H9 (cell line): Measurements from ENCODE around the gene MKNK2. TPM values are rescaled to one million over a fixed set of nuclear protein-coding genes. Genes with fewer than 3 reads are reported as not detected.

ENCODE experiments used
- DNase-seq: peaks from one replicate; pipeline ENCODE4 v3.0.0-alpha.2; 2017
- H2AFZ ChIP-seq: one replicate; pipeline ENCODE4 v1.6.1; 2013; ENCODE audit warnings: mild to moderate bottlenecking, low read length, control low read depth, moderate library complexity
- H2AK5ac ChIP-seq: 2 replicates; pipeline ENCODE4 v1.6.1; 2013; ENCODE audit warnings: low read length, control low read depth, mixed read lengths; ENCODE audit not compliant: insufficient read length
- H2BK120ac ChIP-seq: one replicate; pipeline ENCODE4 v1.6.1; 2013; ENCODE audit warnings: low read depth, mild to moderate bottlenecking, low read length, control low read depth, inconsistent platforms; ENCODE audit not compliant: poor library complexity, severe bottlenecking
- H2BK12ac ChIP-seq: 2 replicates; pipeline ENCODE4 v1.6.1; 2013; ENCODE audit warnings: low read length, control low read depth, mixed read lengths, low read depth; ENCODE audit not compliant: insufficient read length
- H2BK15ac ChIP-seq: 2 replicates; pipeline ENCODE4 v1.6.1; 2013; ENCODE audit warnings: low read depth, low read length, control low read depth
- H2BK20ac ChIP-seq: one replicate; pipeline ENCODE4 v1.6.1; 2013; ENCODE audit warnings: low read depth, mild to moderate bottlenecking, low read length, control low read depth, inconsistent platforms; ENCODE audit not compliant: poor library complexity, severe bottlenecking
- H2BK5ac ChIP-seq: 2 replicates; pipeline ENCODE4 v1.6.1; 2013; ENCODE audit warnings: low read length, control low read depth, mixed read lengths; ENCODE audit not compliant: insufficient read length
- H3K14ac ChIP-seq: 2 replicates; pipeline ENCODE4 v1.6.1; 2013; ENCODE audit warnings: low read length, control low read depth; ENCODE audit not compliant: insufficient read depth
- H3K18ac ChIP-seq: 2 replicates; pipeline ENCODE4 v1.6.1; 2013; ENCODE audit warnings: low read depth, mild to moderate bottlenecking, mixed read lengths, low read length, control low read depth; ENCODE audit not compliant: insufficient read length
- H3K23ac ChIP-seq: 2 replicates; pipeline ENCODE4 v1.6.1; 2013; ENCODE audit warnings: low read length, control low read depth, mixed read lengths, low read depth; ENCODE audit not compliant: insufficient read length
- H3K23me2 ChIP-seq: 2 replicates; pipeline ENCODE4 v1.6.1; 2013; ENCODE audit warnings: low read depth, mild to moderate bottlenecking, mixed read lengths, low read length, control low read depth; ENCODE audit not compliant: insufficient read length, poor library complexity, severe bottlenecking
- H3K27ac ChIP-seq: 2 replicates; pipeline ENCODE4 v1.5.1; 2013; ENCODE audit warnings: low read length, control low read depth, mixed read lengths, low read depth; ENCODE audit not compliant: insufficient read length
- H3K27me3 ChIP-seq: 2 replicates; pipeline ENCODE4 v1.6.1; 2013; ENCODE audit warnings: low read length, control low read depth, inconsistent platforms; ENCODE audit not compliant: insufficient read depth
- H3K4ac ChIP-seq: 2 replicates; pipeline ENCODE4 v1.6.1; 2013; ENCODE audit warnings: low read depth, mild to moderate bottlenecking, control low read depth, inconsistent platforms, low read length, moderate library complexity
- H3K4me1 ChIP-seq: 2 replicates; pipeline ENCODE4 v1.6.1; 2013; ENCODE audit warnings: low read length, control low read depth, inconsistent platforms; ENCODE audit not compliant: insufficient read depth
- H3K4me2 ChIP-seq: 2 replicates; pipeline ENCODE4 v1.6.1; 2013; ENCODE audit warnings: low read length, control low read depth, mixed read lengths; ENCODE audit not compliant: insufficient read length, insufficient read depth
- H3K56ac ChIP-seq: 2 replicates; pipeline ENCODE4 v1.6.1; 2013; ENCODE audit warnings: low read depth, mild to moderate bottlenecking, mixed read lengths, low read length, control low read depth; ENCODE audit not compliant: insufficient read length
- H3K79me1 ChIP-seq: 2 replicates; pipeline ENCODE4 v1.6.1; 2013; ENCODE audit warnings: low read depth, mild to moderate bottlenecking, moderate library complexity, low read length, control low read depth, inconsistent platforms; ENCODE audit not compliant: insufficient read depth, poor library complexity, severe bottlenecking
- H3K79me2 ChIP-seq: 2 replicates; pipeline ENCODE4 v1.6.1; 2013; ENCODE audit warnings: low read length, control low read depth, inconsistent platforms; ENCODE audit not compliant: insufficient read depth
- H3K9ac ChIP-seq: 2 replicates; pipeline ENCODE4 v1.6.1; 2013; ENCODE audit warnings: low read length, control low read depth, mixed read lengths; ENCODE audit not compliant: insufficient read length; ENCODE audit errors: extremely low read depth
- H3K9me3 ChIP-seq: one replicate; pipeline ENCODE4 v1.6.1; 2013; ENCODE audit warnings: low read depth, low read length, inconsistent platforms; ENCODE audit not compliant: control insufficient read depth
- H3T11ph ChIP-seq: one replicate; pipeline ENCODE4 v1.6.1; 2013; ENCODE audit warnings: mild to moderate bottlenecking, low read length, control low read depth, inconsistent platforms
- H4K20me1 ChIP-seq: one replicate; pipeline ENCODE4 v1.6.1; 2013; ENCODE audit not compliant: control insufficient read depth, insufficient read length, insufficient read depth
- H4K5ac ChIP-seq: 2 replicates; pipeline ENCODE4 v1.6.1; 2013; ENCODE audit warnings: low read depth, mild to moderate bottlenecking, mixed read lengths, low read length, control low read depth; ENCODE audit not compliant: insufficient read length
- H4K8ac ChIP-seq: replicated peaks from 2 replicates; pipeline ENCODE4 v1.6.1; 2013; ENCODE audit warnings: low read length, control low read depth, mixed read lengths, low read depth; ENCODE audit not compliant: insufficient read length
- H4K91ac ChIP-seq: 2 replicates; pipeline ENCODE4 v1.6.1; 2013; ENCODE audit warnings: low read depth, mild to moderate bottlenecking, moderate library complexity, mixed read lengths, low read length, control low read depth; ENCODE audit not compliant: insufficient read length
- H3K27ac Mint-ChIP-seq, 3 experiments: 2 replicates in 2 of 3; 3 replicates in 1 of 3; pipeline ENCODE4 v1.8.0; 2020 to 2021; ENCODE audit warnings: mixed read lengths in 3 of 3, mild to moderate bottlenecking in 1 of 3, moderate library complexity in 1 of 3
- H3K27me3 Mint-ChIP-seq: 2 replicates; pipeline ENCODE4 v1.8.0; 2021; ENCODE audit warnings: low read depth, mild to moderate bottlenecking, moderate library complexity, mixed read lengths
- H3K36me3 Mint-ChIP-seq, 3 experiments: 2 replicates in 2 of 3; 3 replicates in 1 of 3; pipeline ENCODE4 v1.8.0; 2020 to 2021; ENCODE audit warnings: low read depth in 3 of 3, mixed read lengths in 3 of 3; ENCODE audit not compliant: insufficient read depth in 1 of 3
- H3K4me1 Mint-ChIP-seq, 2 experiments: 2 replicates each; pipeline ENCODE4 v1.8.0; 2020; ENCODE audit warnings: mixed read lengths in 2 of 2
- H3K4me3 Mint-ChIP-seq, 2 experiments: 2 replicates in 1 of 2; 3 replicates in 1 of 2; pipeline ENCODE4 v1.8.0; 2020 to 2021; ENCODE audit warnings: mild to moderate bottlenecking in 2 of 2, mixed read lengths in 2 of 2, moderate library complexity in 1 of 2
- H3K9me3 Mint-ChIP-seq, 2 experiments: 2 replicates in 1 of 2; 3 replicates in 1 of 2; pipeline ENCODE4 v1.8.0; 2020; ENCODE audit warnings: mild to moderate bottlenecking in 2 of 2, mixed read lengths in 2 of 2, moderate library complexity in 1 of 2
- CTCF ChIP-seq: fragments of 200-600 bp; sonication (generic); conservative IDR thresholded peaks from 3 replicates; pipeline ENCODE4 v1.8.0; 2021; ENCODE audit warnings: antibody characterized with exemption, mild to moderate bottlenecking
- WGBS: extraction: QIAGEN DNeasy Blood & Tissue Kit; methylation state at CpG from one replicate; pipeline ENCODE4 v1.1.7; 2013; ENCODE audit warnings: missing lambda C conversion rate, low lambda C conversion rate, mixed read lengths; ENCODE audit not compliant: insufficient read length; ENCODE audit errors: extremely low coverage; 5-methylcytosine and 5-hydroxymethylcytosine counted together
- total RNA-seq: library from RNA; stranded (reverse); gene quantifications from 2 replicates; pipeline ENCODE4 v1.2.1, GENCODE V29; 2021

MKNK2 gene
- total RNA-seq, 1 experiment from 2014 or later: 153 TPM

- Histone ChIP-seq H2BK5ac (no peak overlapping the region), H2AK5ac (no peak overlapping the region), H3K79me2 (peaks cover 11% of the 10 kb centered on the region; the same call in 1 of the 2 replicates), H2AFZ (no peak overlapping the region), H2BK12ac (no peak overlapping the region), H3K23me2 (peaks cover 9% of the 10 kb centered on the region), H3K23ac (no peak overlapping the region), H4K20me1 (peaks cover 2% of the 10 kb centered on the region), H3K56ac (no peak overlapping the region), H3K18ac (no peak overlapping the region), H3T11ph (no peak overlapping the region), H3K4ac (no peak overlapping the region), H3K27me3 (no peaks in the 10 kb centered on the region), H3K27ac (no peak overlapping the region), H3K9me3 (no peaks in the 10 kb centered on the region), H2BK120ac (no peak overlapping the region), H3K4me1 (no peaks in the 10 kb centered on the region), H3K79me1 (peaks cover 3% of the 10 kb centered on the region), H4K5ac (no peak overlapping the region), H3K14ac (no peak overlapping the region), H2BK15ac (no peak overlapping the region), H2BK20ac (no peak overlapping the region), H3K9ac (no peak overlapping the region), H4K8ac (no peak overlapping the region), H4K91ac (no peak overlapping the region), H3K4me2 (no peak overlapping the region)
- H3K4me3 Mint-ChIP-seq: 0 out of 5 replicates have a peak overlapping the region, but pooled peaks of 1 of the 2 experiments have one; percentile 72
- DNase-seq: peak; percentile 22
- H3K27ac Mint-ChIP-seq: no peak overlapping the region
- H3K36me3 Mint-ChIP-seq: peaks cover 3 to 7% (median 7%) of the 10 kb centered on the region in 3 experiments; a peak in 5 of 7 replicates
- WGBS: no CpG with 5 or more reads among the region's 17 CpGs
- no peak for TF ChIP-seq CTCF
- no peaks in the 10 kb centered on the region for H3K9me3 Mint-ChIP-seq
- H3K4me1 Mint-ChIP-seq: peaks cover 6 to 8% of the 10 kb centered on the region in 2 experiments
- H3K27me3 Mint-ChIP-seq: no peaks in the 10 kb centered on the region
These were observed 2.7 kb downstream of the MKNK2 start for GRCh38 chr19:2048104-2048958.
